ENCODE data around the gene MSANTD2. TPM values are rescaled to one million over a fixed set of nuclear protein-coding genes. Genes with fewer than 3 reads are reported as not detected.

Gene MSANTD2
- total RNA-seq, 3 donors from 2014 or later: 10.9 to 34.2 (median 27.2) TPM

DNA sequence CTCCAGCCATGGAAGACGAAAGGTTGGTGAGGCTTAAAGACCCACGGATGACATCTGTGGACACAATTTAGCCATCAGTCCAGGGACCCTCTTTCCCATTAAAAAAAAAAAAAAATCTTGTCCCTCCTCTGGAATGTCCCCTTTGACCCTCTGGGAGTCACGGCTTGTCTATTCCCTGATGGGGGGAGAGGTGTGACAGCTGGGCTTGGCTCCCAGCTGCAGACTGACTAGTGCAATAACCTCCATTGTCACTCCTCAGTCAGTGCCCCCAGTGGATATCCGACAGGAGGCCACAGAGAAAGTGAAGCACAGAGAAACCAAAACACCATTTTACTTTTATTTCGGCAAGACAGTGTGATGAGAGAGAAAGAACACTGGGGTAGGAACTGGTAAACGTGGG, 45.5 kb downstream of the MSANTD2 start:
- no peak for DNase-seq (ENCODE audit: low spot score in 2 of 2)
- intact Hi-C loops (cut with DNase I; ENCODE audit: low total_unique reads): no loop called here
- Histone ChIP-seq H3K4me1 (peaks cover 0 to 8% of the 10 kb centered on the region in 2 donors), H3K4me3 (no peak overlapping the region), H3K36me3 (no peaks in the 10 kb centered on the region), H3K27ac (no peak overlapping the region), H3K27me3 (peaks cover 0 to 49% of the 10 kb centered on the region in 2 donors), H3K9me3 (no peaks in the 10 kb centered on the region)
- TF ChIP-seq POLR2A (IDR thresholded peaks at IDR 0.05) (no peak), POLR2AphosphoS5 (IDR thresholded peaks at IDR 0.05) (no peak)
- TF ChIP-seq, protein P1, sequence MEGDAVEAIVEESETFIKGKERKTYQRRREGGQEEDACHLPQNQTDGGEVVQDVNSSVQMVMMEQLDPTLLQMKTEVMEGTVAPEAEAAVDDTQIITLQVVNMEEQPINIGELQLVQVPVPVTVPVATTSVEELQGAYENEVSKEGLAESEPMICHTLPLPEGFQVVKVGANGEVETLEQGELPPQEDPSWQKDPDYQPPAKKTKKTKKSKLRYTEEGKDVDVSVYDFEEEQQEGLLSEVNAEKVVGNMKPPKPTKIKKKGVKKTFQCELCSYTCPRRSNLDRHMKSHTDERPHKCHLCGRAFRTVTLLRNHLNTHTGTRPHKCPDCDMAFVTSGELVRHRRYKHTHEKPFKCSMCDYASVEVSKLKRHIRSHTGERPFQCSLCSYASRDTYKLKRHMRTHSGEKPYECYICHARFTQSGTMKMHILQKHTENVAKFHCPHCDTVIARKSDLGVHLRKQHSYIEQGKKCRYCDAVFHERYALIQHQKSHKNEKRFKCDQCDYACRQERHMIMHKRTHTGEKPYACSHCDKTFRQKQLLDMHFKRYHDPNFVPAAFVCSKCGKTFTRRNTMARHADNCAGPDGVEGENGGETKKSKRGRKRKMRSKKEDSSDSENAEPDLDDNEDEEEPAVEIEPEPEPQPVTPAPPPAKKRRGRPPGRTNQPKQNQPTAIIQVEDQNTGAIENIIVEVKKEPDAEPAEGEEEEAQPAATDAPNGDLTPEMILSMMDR (IDR thresholded peaks at IDR 0.05): no peak

DNA sequence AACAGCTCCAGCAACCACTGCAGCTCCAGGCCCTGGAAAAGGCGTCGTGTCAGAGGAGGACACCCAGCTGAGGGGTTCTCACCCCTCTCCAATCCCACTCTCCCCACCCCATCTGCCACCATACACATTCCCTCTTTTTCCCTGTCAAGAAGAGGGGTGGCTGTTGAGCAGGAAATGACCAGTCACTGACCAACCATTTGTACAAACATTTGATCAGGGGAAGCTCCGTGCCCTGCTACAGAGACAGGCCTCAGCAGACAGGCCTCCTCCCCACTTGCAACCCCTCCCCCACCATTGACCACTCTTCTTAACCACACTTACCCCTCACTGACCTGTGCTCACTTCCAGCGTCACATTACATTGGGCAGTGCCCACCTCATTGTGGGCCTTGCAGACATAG, 45.9 kb downstream of the MSANTD2 start:
- peaks cover 0 to 8% of the 10 kb centered on the region in 2 donors for H3K4me1 ChIP-seq
- no peaks in the 10 kb centered on the region for H3K9me3 ChIP-seq
- no peak overlapping the region for H3K27ac ChIP-seq
- peaks cover 0 to 45% of the 10 kb centered on the region in 2 donors for H3K27me3 ChIP-seq
- H3K4me3 ChIP-seq: no peak overlapping the region
- TF ChIP-seq POLR2A (IDR thresholded peaks at IDR 0.05): no peak
- TF ChIP-seq POLR2AphosphoS5 (IDR thresholded peaks at IDR 0.05): no peak
- TF ChIP-seq, protein P1 (IDR thresholded peaks at IDR 0.05): no peak
- DNase-seq (ENCODE audit: low spot score in 2 of 2): no peak
- intact Hi-C loops (cut with DNase I; ENCODE audit: low total_unique reads): no loop called here
- H3K36me3 ChIP-seq: no peaks in the 10 kb centered on the region

DNA sequence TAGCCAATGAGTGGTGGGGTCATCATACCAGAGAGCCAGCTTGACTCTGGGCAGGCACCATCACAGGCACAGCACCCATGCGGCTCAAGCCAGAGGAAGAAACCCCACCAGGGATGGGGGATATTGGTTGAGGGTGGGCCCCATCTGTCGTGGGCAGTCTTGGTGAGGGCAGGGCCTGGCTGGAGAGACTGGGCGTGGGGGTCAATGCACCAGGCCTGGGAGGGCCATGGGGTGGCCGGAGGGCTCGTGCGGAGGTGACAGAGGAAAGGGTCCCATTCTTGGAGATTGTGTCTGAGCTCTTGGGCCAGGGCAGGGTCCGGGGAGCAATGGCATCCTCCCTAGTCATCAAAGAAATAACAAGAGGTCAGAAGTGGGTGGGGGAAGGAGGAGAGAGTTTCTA, 46.6 kb downstream of the MSANTD2 start:
- intact Hi-C loops (cut with DNase I; ENCODE audit: low total_unique reads): no loop called here
- no peak overlapping the region for H3K4me3 ChIP-seq
- DNase-seq (ENCODE audit: low spot score in 2 of 2): no peak
- TF ChIP-seq POLR2A (IDR thresholded peaks at IDR 0.05) (no peak), POLR2AphosphoS5 (IDR thresholded peaks at IDR 0.05) (no peak)
- TF ChIP-seq, protein P1 (IDR thresholded peaks at IDR 0.05): no peak
- H3K36me3 ChIP-seq: no peaks in the 10 kb centered on the region
- peaks cover 0 to 1% of the 10 kb centered on the region in 2 donors for H3K4me1 ChIP-seq
- H3K27me3 ChIP-seq: peaks cover 0 to 38% of the 10 kb centered on the region in 2 donors
- H3K27ac ChIP-seq: no peak overlapping the region
- no peaks in the 10 kb centered on the region for H3K9me3 ChIP-seq

DNA sequence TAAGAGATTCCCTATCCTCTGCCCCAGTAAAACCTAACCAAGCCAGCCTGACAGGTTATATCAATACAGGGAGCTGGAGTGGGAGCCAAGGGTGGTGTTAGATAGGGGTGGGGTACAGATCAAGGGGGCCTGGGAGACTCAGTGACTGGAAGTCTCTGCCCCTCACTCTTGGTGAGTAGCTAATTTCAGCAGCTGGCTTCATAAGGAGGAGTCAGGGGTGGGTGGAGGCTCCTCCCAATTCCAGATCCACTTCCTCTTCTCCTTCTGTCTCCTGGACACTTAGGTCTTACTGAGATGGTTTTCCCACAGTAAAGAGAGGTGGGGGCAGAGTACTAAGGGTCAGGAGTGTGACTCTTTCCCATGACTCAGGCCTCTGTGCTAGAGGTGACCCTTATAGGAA, 47.0 kb downstream of the MSANTD2 start:
- no peaks in the 10 kb centered on the region for H3K4me1 ChIP-seq
- peaks cover 0 to 34% of the 10 kb centered on the region in 2 donors for H3K27me3 ChIP-seq
- no peak overlapping the region for H3K27ac ChIP-seq
- no peak overlapping the region for H3K4me3 ChIP-seq
- no peaks in the 10 kb centered on the region for H3K9me3 ChIP-seq
- intact Hi-C loops (cut with DNase I; ENCODE audit: low total_unique reads): no loop called here
- H3K36me3 ChIP-seq: no peaks in the 10 kb centered on the region
- DNase-seq (ENCODE audit: low spot score in 2 of 2): no peak
- no peak for TF ChIP-seq POLR2A (IDR thresholded peaks at IDR 0.05)
- TF ChIP-seq, protein P1 (IDR thresholded peaks at IDR 0.05): no peak
- TF ChIP-seq POLR2AphosphoS5 (IDR thresholded peaks at IDR 0.05): no peak

DNA sequence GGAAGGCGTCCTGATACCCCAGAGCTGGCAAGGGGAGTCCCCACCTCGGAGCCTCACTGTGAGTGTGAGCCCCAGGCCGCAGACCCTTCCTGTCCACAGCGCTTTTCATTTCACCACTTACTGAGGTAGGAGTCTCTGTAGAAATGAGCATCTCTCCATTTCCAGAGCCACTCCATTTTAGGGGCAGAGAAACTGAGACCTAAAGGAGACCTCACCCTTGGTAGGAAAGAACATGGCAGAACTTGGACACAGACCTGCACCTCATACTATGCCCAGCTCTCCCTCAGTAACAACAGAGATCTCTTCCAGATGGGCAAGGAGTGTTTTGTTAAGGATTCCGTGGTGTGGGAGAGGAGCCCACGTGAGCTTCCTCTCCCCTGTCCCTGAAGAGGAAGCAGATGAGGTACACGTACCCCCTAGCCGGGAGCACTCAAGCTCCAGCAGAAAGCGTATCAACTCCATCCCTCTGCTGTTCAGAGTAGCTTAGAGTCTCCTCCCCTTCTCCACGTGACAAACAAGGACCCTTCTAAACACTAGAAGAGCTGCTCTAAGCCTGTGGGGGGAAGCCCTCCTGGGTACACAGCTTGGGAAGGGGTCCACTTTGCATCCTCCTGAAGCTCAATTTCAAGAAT, 47.6 kb downstream of the MSANTD2 start:
- DNase-seq (ENCODE audit: low spot score in 2 of 2): no peak
- Histone ChIP-seq H3K27ac (peak overlapping the region in 1 of 2 donors; percentile 71), H3K4me3 (peak overlapping the region in 2 of 3 donors; percentile 48 to 63), H3K36me3 (no peaks in the 10 kb centered on the region), H3K27me3 (peaks cover 0 to 28% of the 10 kb centered on the region in 2 donors), H3K9me3 (no peaks in the 10 kb centered on the region), H3K4me1 (no peaks in the 10 kb centered on the region)
- TF ChIP-seq POLR2A (IDR thresholded peaks at IDR 0.05): no peak
- no peak for TF ChIP-seq POLR2AphosphoS5 (IDR thresholded peaks at IDR 0.05)
- TF ChIP-seq, protein P1 (IDR thresholded peaks at IDR 0.05): no peak
- intact Hi-C loops (cut with DNase I; ENCODE audit: low total_unique reads): no loop called here

All from breast epithelium (tissue), 4 donors.